KMS-11 (cell line): Measurements from ENCODE around the gene NINL.
"Not testable (repeated sequence)": the region's sequence is repeated elsewhere in the genome, so short reads cannot be mapped to it uniquely, and the experiment has no call there.

Source experiments
- H2AFZ ChIP-seq: fragments of 200-600 bp; sonication (generic); 2 replicates; pipeline ENCODE4 v1.6.1; 2016; ENCODE audit warnings: antibody characterized with exemption, mixed run types, low read depth
- H3K27ac ChIP-seq: fragments of 200-600 bp; sonication (generic); 2 replicates; pipeline ENCODE4 v1.6.1; 2016; ENCODE audit warnings: mild to moderate bottlenecking, mixed run types
- H3K27me3 ChIP-seq: fragments of 200-600 bp; sonication (generic); 2 replicates; pipeline ENCODE4 v1.6.1; 2017; ENCODE audit warnings: mild to moderate bottlenecking, low read depth, mixed run types, moderate library complexity; ENCODE audit not compliant: insufficient read depth
- H3K36me3 ChIP-seq: fragments of 200-600 bp; sonication (generic); 2 replicates; pipeline ENCODE4 v1.6.1; 2017; ENCODE audit warnings: mild to moderate bottlenecking, mixed run types; ENCODE audit not compliant: insufficient read depth
- H3K4me1 ChIP-seq: fragments of 200-600 bp; sonication (generic); 2 replicates; pipeline ENCODE4 v1.6.1; 2016; ENCODE audit warnings: mild to moderate bottlenecking, low read depth, mixed run types; ENCODE audit not compliant: poor library complexity, severe bottlenecking
- H3K4me2 ChIP-seq: fragments of 200-600 bp; sonication (generic); 2 replicates; pipeline ENCODE4 v1.7.0; 2016; ENCODE audit warnings: mild to moderate bottlenecking, mixed run types
- H3K4me3 ChIP-seq: fragments of 200-600 bp; sonication (generic); IDR thresholded peaks from 2 replicates; pipeline ENCODE4 v1.6.1; 2017; ENCODE audit warnings: low read depth, low read length, mixed read lengths; ENCODE audit not compliant: insufficient read depth
- H3K79me2 ChIP-seq: fragments of 200-600 bp; sonication (generic); 2 replicates; pipeline ENCODE4 v1.6.1; 2016; ENCODE audit warnings: low read depth, mixed run types; ENCODE audit not compliant: insufficient read depth
- H3K9ac ChIP-seq: fragments of 200-600 bp; sonication (generic); 2 replicates; pipeline ENCODE4 v1.6.1; 2016; ENCODE audit warnings: mild to moderate bottlenecking, mixed run types
- H4K20me1 ChIP-seq: fragments of 200-600 bp; sonication (generic); 2 replicates; pipeline ENCODE4 v1.6.1; 2016; ENCODE audit warnings: mild to moderate bottlenecking, mixed run types; ENCODE audit not compliant: insufficient read depth
- TF ChIP-seq, protein P1 (sequence below): fragments of 200-600 bp; sonication (generic); conservative IDR thresholded peaks from 2 replicates; pipeline ENCODE4 v1.6.1; 2017; ENCODE audit warnings: low read depth, mild to moderate bottlenecking, antibody characterized with exemption, low read length, moderate library complexity, mixed read lengths

NINL gene

DNA sequence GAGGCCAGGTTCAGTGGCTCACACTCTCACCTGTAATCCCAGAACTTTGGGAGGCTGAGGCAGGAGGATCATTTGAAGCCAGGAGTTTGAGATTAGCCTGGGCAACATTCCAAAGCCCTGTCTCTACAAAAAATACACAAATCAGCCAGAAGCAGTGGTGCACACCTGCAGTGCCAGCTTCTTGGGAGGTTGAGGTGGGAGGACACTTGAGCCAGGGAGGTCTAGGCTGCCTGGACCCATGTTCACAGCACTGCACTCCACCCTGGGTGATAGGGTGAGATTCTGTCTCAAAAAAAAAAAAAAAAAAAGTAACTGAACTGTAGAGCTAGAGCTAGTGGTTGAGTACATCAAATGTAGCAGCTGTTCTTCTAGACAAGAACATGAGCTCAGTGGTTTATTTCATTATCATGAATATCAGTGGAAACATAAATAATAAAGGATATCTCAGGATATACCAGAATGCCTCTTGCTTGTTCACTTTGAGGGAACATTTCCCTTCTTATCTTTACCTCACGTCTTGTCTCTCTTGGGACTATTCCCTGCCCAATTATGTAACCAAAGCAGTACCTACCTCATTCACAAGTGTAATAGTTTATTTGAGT is 20.9 kb upstream of the NINL start:
- Histone ChIP-seq H4K20me1 (no peaks in the 10 kb centered on the region), H3K36me3 (no peaks in the 10 kb centered on the region), H3K27ac (no peak overlapping the region), H3K4me3 (no peak overlapping the region), H3K4me1 (no peaks in the 10 kb centered on the region), H3K79me2 (no peaks in the 10 kb centered on the region), H2AFZ (no peak overlapping the region), H3K27me3 (no peaks in the 10 kb centered on the region), H3K4me2 (no peak overlapping the region), H3K9ac (no peak overlapping the region)
- TF ChIP-seq, protein P1, sequence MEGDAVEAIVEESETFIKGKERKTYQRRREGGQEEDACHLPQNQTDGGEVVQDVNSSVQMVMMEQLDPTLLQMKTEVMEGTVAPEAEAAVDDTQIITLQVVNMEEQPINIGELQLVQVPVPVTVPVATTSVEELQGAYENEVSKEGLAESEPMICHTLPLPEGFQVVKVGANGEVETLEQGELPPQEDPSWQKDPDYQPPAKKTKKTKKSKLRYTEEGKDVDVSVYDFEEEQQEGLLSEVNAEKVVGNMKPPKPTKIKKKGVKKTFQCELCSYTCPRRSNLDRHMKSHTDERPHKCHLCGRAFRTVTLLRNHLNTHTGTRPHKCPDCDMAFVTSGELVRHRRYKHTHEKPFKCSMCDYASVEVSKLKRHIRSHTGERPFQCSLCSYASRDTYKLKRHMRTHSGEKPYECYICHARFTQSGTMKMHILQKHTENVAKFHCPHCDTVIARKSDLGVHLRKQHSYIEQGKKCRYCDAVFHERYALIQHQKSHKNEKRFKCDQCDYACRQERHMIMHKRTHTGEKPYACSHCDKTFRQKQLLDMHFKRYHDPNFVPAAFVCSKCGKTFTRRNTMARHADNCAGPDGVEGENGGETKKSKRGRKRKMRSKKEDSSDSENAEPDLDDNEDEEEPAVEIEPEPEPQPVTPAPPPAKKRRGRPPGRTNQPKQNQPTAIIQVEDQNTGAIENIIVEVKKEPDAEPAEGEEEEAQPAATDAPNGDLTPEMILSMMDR: no peak

DNA sequence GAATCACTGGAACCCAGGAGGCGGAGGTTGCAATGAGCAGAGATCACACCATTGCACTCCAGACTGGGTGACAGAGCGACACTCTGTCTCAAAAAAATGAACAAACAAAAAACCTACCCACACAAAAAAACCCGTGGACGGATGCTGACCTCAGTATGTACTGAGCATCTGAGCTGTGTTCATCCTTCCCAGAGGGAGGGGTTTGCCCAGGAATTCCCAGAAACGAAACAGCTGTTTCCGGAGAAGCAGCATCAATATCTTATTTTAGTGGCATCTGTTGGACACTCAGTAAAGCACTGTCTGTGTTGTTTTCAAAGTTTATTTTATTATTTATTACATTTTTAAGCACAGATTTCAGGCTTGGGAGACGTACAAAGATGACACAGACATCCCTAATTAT is 19.8 kb upstream of the NINL start:
- Histone ChIP-seq H3K4me1 (no peaks in the 10 kb centered on the region), H4K20me1 (no peaks in the 10 kb centered on the region), H2AFZ (no peak overlapping the region), H3K36me3 (no peaks in the 10 kb centered on the region), H3K9ac (no peak overlapping the region), H3K79me2 (no peaks in the 10 kb centered on the region), H3K4me2 (no peak overlapping the region), H3K27ac (no peak overlapping the region), H3K4me3 (no peak overlapping the region), H3K27me3 (no peaks in the 10 kb centered on the region)
- TF ChIP-seq, protein P1: no peak

DNA sequence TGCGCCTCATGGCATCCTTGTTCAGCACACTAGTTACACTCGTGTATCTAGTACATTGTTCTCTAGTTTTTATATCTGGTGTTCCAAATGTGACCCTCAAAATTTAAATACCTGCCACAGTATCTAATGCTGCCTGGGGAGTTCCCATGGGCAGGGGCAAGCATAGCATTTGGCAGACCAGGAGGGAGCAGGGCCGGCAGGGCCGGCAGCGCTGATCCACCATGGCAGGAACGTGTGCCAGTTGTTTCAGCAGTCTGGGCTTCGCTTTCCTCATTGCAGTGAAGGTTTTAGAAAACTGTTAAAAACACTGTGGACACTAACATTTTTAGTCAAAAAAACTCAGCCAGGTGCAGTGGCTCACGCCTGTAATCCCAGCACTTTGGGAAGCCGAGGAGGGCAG is 19.3 kb upstream of the NINL start:
- no peaks in the 10 kb centered on the region for H3K4me1 ChIP-seq
- H4K20me1 ChIP-seq: no peaks in the 10 kb centered on the region
- no peaks in the 10 kb centered on the region for H3K27me3 ChIP-seq
- no peak overlapping the region for H3K27ac ChIP-seq
- no peaks in the 10 kb centered on the region for H3K36me3 ChIP-seq
- no peak overlapping the region for H3K9ac ChIP-seq
- no peak overlapping the region for H2AFZ ChIP-seq
- no peak overlapping the region for H3K4me2 ChIP-seq
- no peaks in the 10 kb centered on the region for H3K79me2 ChIP-seq
- TF ChIP-seq, protein P1: no peak
- no peak overlapping the region for H3K4me3 ChIP-seq

DNA sequence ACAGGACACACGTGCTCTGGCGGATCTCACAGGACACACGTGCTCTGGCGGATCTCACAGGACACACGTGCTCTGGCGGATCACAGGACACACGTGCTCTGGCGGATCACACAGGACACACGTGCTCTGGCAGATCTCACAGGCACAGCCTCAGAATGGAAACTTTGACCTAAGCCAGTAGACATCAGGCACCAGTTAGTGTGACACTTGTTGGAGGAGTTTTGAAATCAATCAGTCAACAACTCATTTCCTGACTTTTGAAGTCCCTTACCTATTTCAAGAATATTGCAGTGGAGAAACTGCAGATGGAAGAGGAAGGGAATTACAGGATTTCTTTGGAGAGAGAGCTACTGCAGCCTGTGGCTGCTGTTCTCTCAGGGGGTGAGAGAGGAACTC is 17.6 kb upstream of the NINL start:
- H3K36me3 ChIP-seq, H3K27ac ChIP-seq, H2AFZ ChIP-seq, H3K9ac ChIP-seq, H3K27me3 ChIP-seq, H3K4me1 ChIP-seq, H3K4me3 ChIP-seq, H4K20me1 ChIP-seq, H3K4me2 ChIP-seq, H3K79me2 ChIP-seq: not testable (repeated sequence)

DNA sequence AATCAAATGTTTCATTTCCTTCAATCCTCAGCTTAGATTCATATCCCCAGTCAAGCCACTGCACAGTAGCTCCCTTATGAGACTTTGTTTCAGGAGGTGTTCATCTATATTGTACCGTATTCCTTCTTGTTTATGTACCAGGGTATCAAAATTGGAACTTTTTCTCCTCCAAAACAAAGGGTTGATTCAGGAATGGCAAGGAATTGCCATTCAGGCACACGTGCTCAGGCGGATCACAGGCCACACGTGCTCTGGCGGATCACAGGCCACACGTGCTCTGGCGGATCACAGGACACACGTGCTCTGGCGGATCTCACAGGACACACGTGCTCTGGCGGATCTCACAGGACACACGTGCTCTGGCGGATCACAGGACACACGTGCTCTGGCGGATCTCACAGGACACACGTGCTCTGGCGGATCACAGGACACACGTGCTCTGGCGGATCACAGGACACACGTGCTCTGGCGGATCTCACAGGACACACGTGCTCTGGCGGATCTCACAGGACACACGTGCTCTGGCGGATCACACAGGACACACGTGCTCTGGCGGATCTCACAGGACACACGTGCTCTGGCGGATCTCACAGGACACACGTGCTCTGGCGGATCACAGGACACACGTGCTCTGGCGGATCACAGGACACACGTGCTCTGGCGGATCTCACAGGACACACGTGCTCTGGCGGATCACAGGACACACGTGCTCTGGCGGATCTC is 17.0 kb upstream of the NINL start:
- not testable (repeated sequence) for H4K20me1 ChIP-seq, H3K4me3 ChIP-seq, H3K27me3 ChIP-seq, H2AFZ ChIP-seq, H3K4me2 ChIP-seq, H3K27ac ChIP-seq, H3K79me2 ChIP-seq, H3K36me3 ChIP-seq, H3K4me1 ChIP-seq, H3K9ac ChIP-seq
